ENCODE data around the gene CELF4.

DNA sequence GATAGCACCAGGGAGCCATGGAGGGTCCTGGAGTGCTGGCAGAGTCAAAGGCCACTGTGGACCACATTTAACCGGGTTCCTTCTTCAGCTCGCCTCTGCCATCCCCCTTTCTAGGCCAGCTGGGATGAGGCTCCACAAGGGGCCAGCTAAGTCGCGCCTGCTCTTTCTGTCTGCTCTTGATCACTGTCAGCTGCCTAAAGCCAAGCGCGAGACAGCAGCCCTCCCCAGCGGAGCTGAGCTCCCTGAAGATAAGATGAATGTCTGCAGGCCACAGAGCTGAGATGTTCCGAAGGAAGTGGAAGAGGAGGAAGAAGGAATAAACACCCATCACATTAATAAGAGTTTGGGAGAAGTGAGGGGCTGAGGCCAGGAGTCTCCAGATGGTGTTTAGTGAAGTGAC is 99.6 kb downstream of the CELF4 start:
- TF ChIP-seq, protein P1, sequence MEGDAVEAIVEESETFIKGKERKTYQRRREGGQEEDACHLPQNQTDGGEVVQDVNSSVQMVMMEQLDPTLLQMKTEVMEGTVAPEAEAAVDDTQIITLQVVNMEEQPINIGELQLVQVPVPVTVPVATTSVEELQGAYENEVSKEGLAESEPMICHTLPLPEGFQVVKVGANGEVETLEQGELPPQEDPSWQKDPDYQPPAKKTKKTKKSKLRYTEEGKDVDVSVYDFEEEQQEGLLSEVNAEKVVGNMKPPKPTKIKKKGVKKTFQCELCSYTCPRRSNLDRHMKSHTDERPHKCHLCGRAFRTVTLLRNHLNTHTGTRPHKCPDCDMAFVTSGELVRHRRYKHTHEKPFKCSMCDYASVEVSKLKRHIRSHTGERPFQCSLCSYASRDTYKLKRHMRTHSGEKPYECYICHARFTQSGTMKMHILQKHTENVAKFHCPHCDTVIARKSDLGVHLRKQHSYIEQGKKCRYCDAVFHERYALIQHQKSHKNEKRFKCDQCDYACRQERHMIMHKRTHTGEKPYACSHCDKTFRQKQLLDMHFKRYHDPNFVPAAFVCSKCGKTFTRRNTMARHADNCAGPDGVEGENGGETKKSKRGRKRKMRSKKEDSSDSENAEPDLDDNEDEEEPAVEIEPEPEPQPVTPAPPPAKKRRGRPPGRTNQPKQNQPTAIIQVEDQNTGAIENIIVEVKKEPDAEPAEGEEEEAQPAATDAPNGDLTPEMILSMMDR (IDR thresholded peaks at IDR 0.05), result no peak
- TF ChIP-seq POLR2AphosphoS5 (IDR thresholded peaks at IDR 0.05; ENCODE audit: low read depth, low read length), result no peak
- TF ChIP-seq, protein P2, sequence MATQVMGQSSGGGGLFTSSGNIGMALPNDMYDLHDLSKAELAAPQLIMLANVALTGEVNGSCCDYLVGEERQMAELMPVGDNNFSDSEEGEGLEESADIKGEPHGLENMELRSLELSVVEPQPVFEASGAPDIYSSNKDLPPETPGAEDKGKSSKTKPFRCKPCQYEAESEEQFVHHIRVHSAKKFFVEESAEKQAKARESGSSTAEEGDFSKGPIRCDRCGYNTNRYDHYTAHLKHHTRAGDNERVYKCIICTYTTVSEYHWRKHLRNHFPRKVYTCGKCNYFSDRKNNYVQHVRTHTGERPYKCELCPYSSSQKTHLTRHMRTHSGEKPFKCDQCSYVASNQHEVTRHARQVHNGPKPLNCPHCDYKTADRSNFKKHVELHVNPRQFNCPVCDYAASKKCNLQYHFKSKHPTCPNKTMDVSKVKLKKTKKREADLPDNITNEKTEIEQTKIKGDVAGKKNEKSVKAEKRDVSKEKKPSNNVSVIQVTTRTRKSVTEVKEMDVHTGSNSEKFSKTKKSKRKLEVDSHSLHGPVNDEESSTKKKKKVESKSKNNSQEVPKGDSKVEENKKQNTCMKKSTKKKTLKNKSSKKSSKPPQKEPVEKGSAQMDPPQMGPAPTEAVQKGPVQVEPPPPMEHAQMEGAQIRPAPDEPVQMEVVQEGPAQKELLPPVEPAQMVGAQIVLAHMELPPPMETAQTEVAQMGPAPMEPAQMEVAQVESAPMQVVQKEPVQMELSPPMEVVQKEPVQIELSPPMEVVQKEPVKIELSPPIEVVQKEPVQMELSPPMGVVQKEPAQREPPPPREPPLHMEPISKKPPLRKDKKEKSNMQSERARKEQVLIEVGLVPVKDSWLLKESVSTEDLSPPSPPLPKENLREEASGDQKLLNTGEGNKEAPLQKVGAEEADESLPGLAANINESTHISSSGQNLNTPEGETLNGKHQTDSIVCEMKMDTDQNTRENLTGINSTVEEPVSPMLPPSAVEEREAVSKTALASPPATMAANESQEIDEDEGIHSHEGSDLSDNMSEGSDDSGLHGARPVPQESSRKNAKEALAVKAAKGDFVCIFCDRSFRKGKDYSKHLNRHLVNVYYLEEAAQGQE (IDR thresholded peaks at IDR 0.05; ENCODE audit: insufficient read depth in 1 of 2, low read depth in 2 of 2, low read length in 1 of 2), result no peak
- TF ChIP-seq SIN3A (IDR thresholded peaks at IDR 0.05; ENCODE audit: borderline replicate concordance, insufficient read depth, low read depth, low read length), result no peak
- no peak for TF ChIP-seq TCF7L2 (IDR thresholded peaks at IDR 0.05; ENCODE audit: low read depth, low read length)
